WTC11 (cell line): Measurements from ENCODE around the gene HNRNPH2.

Experiments
- CTCF ChIP-seq: fragments of 200-600 bp; IDR thresholded peaks from 2 replicates; pipeline ENCODE4 v1.8.0; 2022; ENCODE audit warnings: antibody characterized with exemption
- ESRRA ChIP-seq: sonication (generic); formaldehyde crosslinking; IDR thresholded peaks from 2 replicates; pipeline ENCODE4 v1.8.1; 2022; ENCODE audit warnings: mild to moderate bottlenecking, missing genetic modification reagents, borderline replicate concordance
- FOXJ3 ChIP-seq: sonication (generic); formaldehyde crosslinking; IDR thresholded peaks from 2 replicates; pipeline ENCODE4 v1.9.0; 2021; ENCODE audit warnings: missing genetic modification reagents, mild to moderate bottlenecking, borderline replicate concordance
- NFE2L1 ChIP-seq: sonication (generic); formaldehyde crosslinking; IDR thresholded peaks from 2 replicates; pipeline ENCODE4 v1.8.1; 2023; ENCODE audit warnings: missing genetic modification reagents
- NR3C1 ChIP-seq: sonication (generic); formaldehyde crosslinking; conservative IDR thresholded peaks from 2 replicates; pipeline ENCODE4 v1.8.1; 2023; ENCODE audit warnings: low read depth, mild to moderate bottlenecking, missing genetic modification reagents
- SMAD3 ChIP-seq: sonication (generic); formaldehyde crosslinking; IDR thresholded peaks from 2 replicates; pipeline ENCODE4 v1.8.0; 2022; ENCODE audit warnings: missing genetic modification reagents, mild to moderate bottlenecking, borderline replicate concordance
- SOX15 ChIP-seq: fragments of 250-450 bp; sonication (Bioruptor Pico); IDR thresholded peaks from 2 replicates; pipeline ENCODE4 v1.9.0; 2021; ENCODE audit warnings: mild to moderate bottlenecking
- USF1 ChIP-seq: sonication (generic); formaldehyde crosslinking; IDR thresholded peaks from 2 replicates; pipeline ENCODE4 v1.8.0; 2022; ENCODE audit warnings: mild to moderate bottlenecking, missing genetic modification reagents
- ZNF121 ChIP-seq: sonication (generic); formaldehyde crosslinking; IDR thresholded peaks from 2 replicates; pipeline ENCODE4 v1.8.0; 2023; ENCODE audit warnings: missing genetic modification reagents
- ZNF671 ChIP-seq: fragments of 250-450 bp; sonication (Bioruptor Pico); IDR thresholded peaks from 2 replicates; pipeline ENCODE4 v1.8.0; 2021; ENCODE audit warnings: mild to moderate bottlenecking
- TF ChIP-seq, protein P1 (sequence below): fragments of 250-450 bp; sonication (Bioruptor Pico); IDR thresholded peaks from 2 replicates; pipeline ENCODE4 v1.9.0; 2021; ENCODE audit warnings: mild to moderate bottlenecking, borderline replicate concordance
- TF ChIP-seq, protein P2 (sequence below): sonication (generic); formaldehyde crosslinking; IDR thresholded peaks from 2 replicates; pipeline ENCODE4 v1.8.0; 2022; ENCODE audit warnings: mild to moderate bottlenecking, missing genetic modification reagents

GRCh38 chrX:101417190-101417589, 9.2 kb downstream of the HNRNPH2 start:
- TF ChIP-seq SMAD3 (CRISPR knock-in tag) (no peak), ZNF671 (CRISPR knock-in tag) (no peak), NFE2L1 (CRISPR knock-in tag) (no peak), NR3C1 (CRISPR knock-in tag) (no peak), CTCF (no peak), SOX15 (no peak), ZNF121 (CRISPR knock-in tag) (no peak), USF1 (no peak), FOXJ3 (CRISPR knock-in tag) (no peak), ESRRA (no peak)
- TF ChIP-seq, protein P1, sequence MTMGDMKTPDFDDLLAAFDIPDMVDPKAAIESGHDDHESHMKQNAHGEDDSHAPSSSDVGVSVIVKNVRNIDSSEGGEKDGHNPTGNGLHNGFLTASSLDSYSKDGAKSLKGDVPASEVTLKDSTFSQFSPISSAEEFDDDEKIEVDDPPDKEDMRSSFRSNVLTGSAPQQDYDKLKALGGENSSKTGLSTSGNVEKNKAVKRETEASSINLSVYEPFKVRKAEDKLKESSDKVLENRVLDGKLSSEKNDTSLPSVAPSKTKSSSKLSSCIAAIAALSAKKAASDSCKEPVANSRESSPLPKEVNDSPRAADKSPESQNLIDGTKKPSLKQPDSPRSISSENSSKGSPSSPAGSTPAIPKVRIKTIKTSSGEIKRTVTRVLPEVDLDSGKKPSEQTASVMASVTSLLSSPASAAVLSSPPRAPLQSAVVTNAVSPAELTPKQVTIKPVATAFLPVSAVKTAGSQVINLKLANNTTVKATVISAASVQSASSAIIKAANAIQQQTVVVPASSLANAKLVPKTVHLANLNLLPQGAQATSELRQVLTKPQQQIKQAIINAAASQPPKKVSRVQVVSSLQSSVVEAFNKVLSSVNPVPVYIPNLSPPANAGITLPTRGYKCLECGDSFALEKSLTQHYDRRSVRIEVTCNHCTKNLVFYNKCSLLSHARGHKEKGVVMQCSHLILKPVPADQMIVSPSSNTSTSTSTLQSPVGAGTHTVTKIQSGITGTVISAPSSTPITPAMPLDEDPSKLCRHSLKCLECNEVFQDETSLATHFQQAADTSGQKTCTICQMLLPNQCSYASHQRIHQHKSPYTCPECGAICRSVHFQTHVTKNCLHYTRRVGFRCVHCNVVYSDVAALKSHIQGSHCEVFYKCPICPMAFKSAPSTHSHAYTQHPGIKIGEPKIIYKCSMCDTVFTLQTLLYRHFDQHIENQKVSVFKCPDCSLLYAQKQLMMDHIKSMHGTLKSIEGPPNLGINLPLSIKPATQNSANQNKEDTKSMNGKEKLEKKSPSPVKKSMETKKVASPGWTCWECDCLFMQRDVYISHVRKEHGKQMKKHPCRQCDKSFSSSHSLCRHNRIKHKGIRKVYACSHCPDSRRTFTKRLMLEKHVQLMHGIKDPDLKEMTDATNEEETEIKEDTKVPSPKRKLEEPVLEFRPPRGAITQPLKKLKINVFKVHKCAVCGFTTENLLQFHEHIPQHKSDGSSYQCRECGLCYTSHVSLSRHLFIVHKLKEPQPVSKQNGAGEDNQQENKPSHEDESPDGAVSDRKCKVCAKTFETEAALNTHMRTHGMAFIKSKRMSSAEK (CRISPR knock-in tag): no peak
- TF ChIP-seq, protein P2, sequence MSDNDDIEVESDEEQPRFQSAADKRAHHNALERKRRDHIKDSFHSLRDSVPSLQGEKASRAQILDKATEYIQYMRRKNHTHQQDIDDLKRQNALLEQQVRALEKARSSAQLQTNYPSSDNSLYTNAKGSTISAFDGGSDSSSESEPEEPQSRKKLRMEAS (CRISPR knock-in tag): no peak
